Measurements from ENCODE around the gene AKT2. TPM values are rescaled to one million over a fixed set of nuclear protein-coding genes. Genes with fewer than 3 reads are reported as not detected.

AKT2 gene
- total and polyA plus RNA-seq, 8 donors, result 49.2 to 79.3 (median 55.4) TPM

DNA sequence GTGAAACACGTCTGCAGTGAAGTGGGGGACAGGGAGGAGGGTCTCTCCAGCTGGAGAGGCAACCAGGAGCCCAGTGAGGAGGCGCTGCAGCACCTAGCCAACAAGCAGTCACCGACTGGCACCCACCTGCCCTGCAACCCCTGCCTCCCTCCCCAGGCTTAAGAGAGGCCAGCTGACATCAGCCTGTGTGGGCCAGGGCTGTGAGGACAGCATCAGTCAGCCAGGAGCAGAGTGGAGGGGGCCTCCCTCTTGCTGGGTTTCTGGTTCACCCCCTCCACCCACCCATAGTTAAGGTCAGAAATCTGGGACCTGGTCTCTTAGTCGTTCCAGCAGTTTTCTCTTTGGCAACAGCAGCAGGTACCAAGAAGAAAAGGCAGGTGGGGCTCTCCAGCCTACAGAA is 33.2 kb downstream of the AKT2 start:
- DNase-seq, result no peak
- FAIRE-seq, result no peak
- no peak overlapping the region for H3K4me3 ChIP-seq
- peak in 1 of 4 donors; percentile 3 for ATAC-seq
- no peaks in the 10 kb centered on the region for H3K27me3 ChIP-seq
- peaks cover 6 to 17% (median 13%) of the 10 kb centered on the region in 3 donors for H3K4me1 ChIP-seq
- H3K9me3 ChIP-seq, result no peaks in the 10 kb centered on the region
- 63 to 69% methylated on average over 4 of the region's 4 CpGs for WGBS, 2 donors
- TF ChIP-seq, protein P1, sequence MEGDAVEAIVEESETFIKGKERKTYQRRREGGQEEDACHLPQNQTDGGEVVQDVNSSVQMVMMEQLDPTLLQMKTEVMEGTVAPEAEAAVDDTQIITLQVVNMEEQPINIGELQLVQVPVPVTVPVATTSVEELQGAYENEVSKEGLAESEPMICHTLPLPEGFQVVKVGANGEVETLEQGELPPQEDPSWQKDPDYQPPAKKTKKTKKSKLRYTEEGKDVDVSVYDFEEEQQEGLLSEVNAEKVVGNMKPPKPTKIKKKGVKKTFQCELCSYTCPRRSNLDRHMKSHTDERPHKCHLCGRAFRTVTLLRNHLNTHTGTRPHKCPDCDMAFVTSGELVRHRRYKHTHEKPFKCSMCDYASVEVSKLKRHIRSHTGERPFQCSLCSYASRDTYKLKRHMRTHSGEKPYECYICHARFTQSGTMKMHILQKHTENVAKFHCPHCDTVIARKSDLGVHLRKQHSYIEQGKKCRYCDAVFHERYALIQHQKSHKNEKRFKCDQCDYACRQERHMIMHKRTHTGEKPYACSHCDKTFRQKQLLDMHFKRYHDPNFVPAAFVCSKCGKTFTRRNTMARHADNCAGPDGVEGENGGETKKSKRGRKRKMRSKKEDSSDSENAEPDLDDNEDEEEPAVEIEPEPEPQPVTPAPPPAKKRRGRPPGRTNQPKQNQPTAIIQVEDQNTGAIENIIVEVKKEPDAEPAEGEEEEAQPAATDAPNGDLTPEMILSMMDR (IDR thresholded peaks at IDR 0.05), result no peak
- peak overlapping the region in 1 of 4 donors; percentile 21 for H3K27ac ChIP-seq
- intact Hi-C loops (cut with DNase I), result no loop called here
- H3K36me3 ChIP-seq, result peaks cover 0 to 22% (median 13%) of the 10 kb centered on the region in 3 donors

DNA sequence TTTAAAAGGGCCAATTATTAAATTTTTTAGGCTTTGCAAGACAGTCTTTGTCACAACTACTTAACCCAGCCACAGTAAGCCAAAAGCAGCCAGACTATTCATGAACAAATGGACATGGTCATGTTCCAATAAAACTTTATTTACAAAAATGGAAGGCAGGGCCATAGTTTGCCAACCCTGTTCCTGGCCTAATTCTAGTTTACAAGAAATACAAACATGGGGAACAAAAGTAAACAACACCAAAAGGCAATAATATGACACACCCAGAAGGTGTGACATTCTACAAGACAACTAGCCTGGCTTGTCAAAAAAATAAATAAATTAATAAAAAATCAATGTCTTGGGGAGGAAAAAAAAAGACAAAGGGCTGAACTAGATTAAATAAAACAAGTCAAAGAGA is 33.9 kb downstream of the AKT2 start:
- peaks cover 0 to 14% (median 10%) of the 10 kb centered on the region in 3 donors for H3K36me3 ChIP-seq
- no peak overlapping the region for H3K27ac ChIP-seq
- intact Hi-C loops (cut with DNase I), result no loop called here
- no peaks in the 10 kb centered on the region for H3K27me3 ChIP-seq
- DNase-seq (no peak), ATAC-seq (no peak), FAIRE-seq (no peak)
- H3K4me1 ChIP-seq, result peaks cover 6 to 17% (median 10%) of the 10 kb centered on the region in 3 donors
- TF ChIP-seq, protein P1 (IDR thresholded peaks at IDR 0.05), result no peak
- no peaks in the 10 kb centered on the region for H3K9me3 ChIP-seq
- no peak overlapping the region for H3K4me3 ChIP-seq

DNA sequence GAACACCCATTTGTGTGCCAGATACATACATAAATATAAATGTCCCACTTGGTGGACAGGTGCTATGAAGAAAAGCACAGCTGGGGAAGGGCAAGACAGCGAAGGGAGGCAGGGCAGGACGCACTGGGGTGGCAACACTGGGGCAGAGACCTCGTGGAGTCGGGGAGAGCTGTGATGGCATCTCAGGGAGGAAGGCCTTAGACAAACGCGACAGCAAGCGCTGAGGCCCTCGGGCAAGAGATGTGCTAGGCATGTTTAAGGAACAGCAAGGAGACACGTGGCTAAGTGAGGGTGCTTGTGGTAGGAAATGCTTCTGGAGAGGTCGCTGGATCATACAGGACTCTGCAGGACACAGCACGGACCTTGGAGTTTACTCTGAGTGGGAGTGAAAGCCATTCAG is 35.4 kb downstream of the AKT2 start:
- Histone ChIP-seq H3K9me3 (no peaks in the 10 kb centered on the region), H3K27me3 (no peaks in the 10 kb centered on the region), H3K27ac (no peak overlapping the region), H3K4me1 (peaks cover 6 to 17% (median 10%) of the 10 kb centered on the region in 3 donors), H3K36me3 (peaks cover 0 to 3% (median under 1%) of the 10 kb centered on the region in 3 donors), H3K4me3 (no peak overlapping the region)
- ATAC-seq (no peak), DNase-seq (no peak), FAIRE-seq (no peak)
- TF ChIP-seq, protein P1 (IDR thresholded peaks at IDR 0.05), result no peak
- 85 to 87% methylated on average over 11 of the region's 11 CpGs for WGBS, 2 donors
- intact Hi-C loops (cut with DNase I), result no loop called here

DNA sequence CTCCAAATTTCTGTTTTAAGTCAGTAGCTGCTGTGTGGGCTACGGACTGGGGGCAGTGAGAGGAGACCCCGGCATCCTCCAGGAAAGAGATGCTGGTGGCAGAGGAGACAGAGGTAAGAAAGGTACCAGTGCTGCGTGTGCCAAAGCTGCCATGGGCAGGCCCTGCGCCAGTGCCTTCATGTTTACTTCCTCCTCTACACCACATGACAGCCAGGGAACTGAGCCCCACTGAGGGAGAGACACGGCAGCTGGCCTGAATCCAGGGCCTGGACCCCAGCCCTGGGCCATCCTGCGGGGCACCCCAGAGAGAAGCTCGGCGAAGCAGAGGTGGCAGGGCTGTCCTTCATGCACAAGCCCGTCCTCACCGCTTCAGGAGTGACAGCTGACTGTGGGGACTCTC is 35.9 kb downstream of the AKT2 start:
- FAIRE-seq (no peak), DNase-seq (no peak), ATAC-seq (no peak)
- peaks cover 6 to 17% (median 10%) of the 10 kb centered on the region in 3 donors for H3K4me1 ChIP-seq
- H3K36me3 ChIP-seq, result no peaks in the 10 kb centered on the region
- 86 to 92% methylated on average over 10 of the region's 10 CpGs for WGBS, 2 donors
- no peaks in the 10 kb centered on the region for H3K27me3 ChIP-seq
- no peak overlapping the region for H3K4me3 ChIP-seq
- intact Hi-C loops (cut with DNase I), result no loop called here
- no peaks in the 10 kb centered on the region for H3K9me3 ChIP-seq
- TF ChIP-seq, protein P1 (IDR thresholded peaks at IDR 0.05), result no peak
- H3K27ac ChIP-seq, result no peak overlapping the region

DNA sequence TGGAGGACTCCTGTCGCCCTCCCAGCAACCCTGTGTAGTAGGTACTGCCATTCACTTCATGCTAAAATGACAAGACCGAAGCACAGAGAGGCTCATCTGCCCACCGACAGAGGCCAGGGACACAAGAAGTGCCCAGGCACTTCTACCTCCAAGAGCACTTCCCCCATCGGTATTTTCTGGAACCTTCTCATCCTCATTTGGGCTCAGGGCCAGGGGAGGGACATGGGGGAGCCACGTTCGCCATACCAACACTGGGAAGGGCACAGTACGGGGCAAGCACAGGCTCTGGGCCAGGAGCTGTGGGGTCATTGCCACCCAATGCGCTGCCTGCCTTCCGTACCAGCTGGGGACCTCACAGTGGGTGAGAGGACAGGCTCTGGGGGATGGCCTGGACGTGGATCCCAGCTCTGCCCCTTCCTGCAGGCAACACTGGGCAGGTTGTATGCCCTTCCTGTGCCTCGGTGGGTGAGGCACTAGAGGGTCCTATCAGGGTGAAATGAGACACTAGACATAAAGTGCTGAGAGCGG is 37.3 kb downstream of the AKT2 start:
- intact Hi-C loops (cut with DNase I), result no loop called here

More for the DNA sequence above, 37.3 kb downstream of the AKT2 start:
- H3K4me1 ChIP-seq, result peaks cover under 1 to 11% (median 6%) of the 10 kb centered on the region in 3 donors
- DNase-seq (no peak), ATAC-seq (peak in 1 of 4 donors; percentile 15), FAIRE-seq (no peak)
- H3K36me3 ChIP-seq, result no peaks in the 10 kb centered on the region
- 86% methylated on average over 12 of the region's 12 CpGs for WGBS, 2 donors
- no peaks in the 10 kb centered on the region for H3K9me3 ChIP-seq
- TF ChIP-seq, protein P1 (IDR thresholded peaks at IDR 0.05), result no peak
- no peak overlapping the region for H3K27ac ChIP-seq
- no peaks in the 10 kb centered on the region for H3K27me3 ChIP-seq
- no peak overlapping the region for H3K4me3 ChIP-seq
